HCT116 (cell line): ENCODE results near the gene SMAD2. TPM values are rescaled to one million over a fixed set of nuclear protein-coding genes. Genes with fewer than 3 reads are reported as not detected.

Source experiments
- ATAC-seq: fragments of 200-7000 bp; cut with Tn5 transposase; 2 replicates; pipeline ENCODE4 v1.9.1; 2020; ENCODE audit warnings: mild to moderate bottlenecking, moderate library complexity
- BruUV-seq: library from RNA; stranded (reverse); fragments of 400-500 nt; replicated peaks from 2 replicates; lab custom pipeline; 2021; lab: Mats Ljungman, UMichigan
- CTCF ChIA-PET: fragments of 300-600 bp; sonication (Branson Sonifier 250); formaldehyde crosslinking; loops from one replicate; lab custom pipeline; 2021; ENCODE audit warnings: antibody characterized with exemption; lab: Charles Lee
- POLR2A ChIA-PET: fragments of 300-600, 350-600 bp; sonication (Branson Sonifier 250); formaldehyde crosslinking; loops from one replicate; lab custom pipeline; 2021; ENCODE audit warnings: antibody characterized with exemption; lab: Charles Lee
- RAD21 ChIA-PET, 2 experiments: fragments of 300-600 bp; sonication (Branson Sonifier 250); formaldehyde crosslinking; loops; one replicate each; lab custom pipeline; 2023; ENCODE audit warnings: low total read pairs in 2 of 2; ENCODE audit not compliant: uncharacterized antibody in 2 of 2, unreplicated experiment in 2 of 2, low non-redundant PET in 1 of 2; lab: Charles Lee
- DNase-seq: peaks from one replicate; pipeline ENCODE4 v3.0.0-alpha.2; 2010; ENCODE audit warnings: low read depth, low spot score
- H2AFZ ChIP-seq: fragments of 200-600 bp; shearing (Covaris generic), sonication (generic); 2 replicates; pipeline ENCODE4 v1.6.1; 2017; ENCODE audit warnings: low read depth, mixed run types, mixed read lengths, antibody characterized with exemption, low read length; ENCODE audit not compliant: poor library complexity, severe bottlenecking
- H3K27ac ChIP-seq: 2 replicates; pipeline ENCODE4 v1.5.1; 2012; ENCODE audit warnings: low read depth, low read length
- H3K27me3 ChIP-seq: fragments of 200-600 bp; sonication (generic); 2 replicates; pipeline ENCODE4 v1.6.1; 2016; ENCODE audit warnings: mixed run types, low read length, mixed read lengths; ENCODE audit not compliant: insufficient read depth
- H3K36me3 ChIP-seq, 2 experiments: fragments of 200-500 bp in 1 of 2; fragments of 200-600 bp in 1 of 2; sonication (Bioruptor generic) in 1 of 2; sonication (generic) in 1 of 2; 2 replicates each; pipeline versions ENCODE4 v1.5.1 to v1.6.1; 2014 to 2016; ENCODE audit warnings: low read length in 2 of 2, inconsistent platforms in 1 of 2, mixed read lengths in 1 of 2, mixed run types in 1 of 2; ENCODE audit not compliant: insufficient read depth in 2 of 2, control insufficient read depth in 1 of 2
- H3K4me1 ChIP-seq, 2 experiments: fragments of 200-600 bp in 1 of 2; sonication (generic) in 1 of 2; 2 replicates each; pipeline versions ENCODE4 v1.5.1 to v1.6.1; 2012 to 2017; ENCODE audit warnings: low read length in 2 of 2, inconsistent platforms in 1 of 2, mild to moderate bottlenecking in 1 of 2, mixed read lengths in 1 of 2, mixed run types in 1 of 2, moderate library complexity in 1 of 2; ENCODE audit not compliant: insufficient read depth in 2 of 2, control insufficient read depth in 1 of 2
- H3K4me2 ChIP-seq: fragments of 200-600 bp; sonication (generic); 2 replicates; pipeline ENCODE4 v1.6.1; 2017; ENCODE audit warnings: mixed run types, low read length, mixed read lengths
- H3K4me3 ChIP-seq, 2 experiments: fragments of 200-600 bp in 1 of 2; sonication (generic) in 1 of 2; replicated peaks in 1 of 2; 2 replicates each; pipeline ENCODE4 v1.5.1; 2011 to 2016; ENCODE audit warnings: low read length in 2 of 2, control low read depth in 1 of 2, low read depth in 1 of 2, mild to moderate bottlenecking in 1 of 2, mixed read lengths in 1 of 2, mixed run types in 1 of 2
- H3K79me2 ChIP-seq: fragments of 200-600 bp; sonication (generic); 2 replicates; pipeline ENCODE4 v1.6.1; 2017; ENCODE audit warnings: mild to moderate bottlenecking, mixed run types, low read length, moderate library complexity, mixed read lengths; ENCODE audit not compliant: insufficient read depth
- H3K9ac ChIP-seq: fragments of 200-600 bp; sonication (generic); 2 replicates; pipeline ENCODE4 v1.6.1; 2016; ENCODE audit warnings: low read length, mixed read lengths
- H3K9me2 ChIP-seq: fragments of 200-600 bp; sonication (generic), shearing (Covaris generic); 2 replicates; pipeline ENCODE4 v1.6.1; 2017; ENCODE audit warnings: mixed run types, mild to moderate bottlenecking, moderate library complexity; ENCODE audit not compliant: insufficient read depth
- H3K9me3 ChIP-seq, 2 experiments: fragments of 200-500 bp in 1 of 2; fragments of 200-600 bp in 1 of 2; sonication (Bioruptor generic) in 1 of 2; sonication (generic) in 1 of 2; 2 replicates each; pipeline ENCODE4 v1.6.1; 2014 to 2017; ENCODE audit warnings: low read length in 2 of 2, mixed read lengths in 2 of 2, inconsistent platforms in 1 of 2, low read depth in 1 of 2, mild to moderate bottlenecking in 1 of 2, mixed run types in 1 of 2, moderate library complexity in 1 of 2; ENCODE audit not compliant: control insufficient read depth in 1 of 2, insufficient read depth in 1 of 2
- H4K20me1 ChIP-seq: fragments of 200-600 bp; sonication (generic), shearing (Covaris generic); 2 replicates; pipeline ENCODE4 v1.6.1; 2017; ENCODE audit warnings: mixed run types, mild to moderate bottlenecking, moderate library complexity; ENCODE audit not compliant: insufficient read depth
- ATF3 ChIP-seq: IDR thresholded peaks from 2 replicates; pipeline ENCODE4 v1.6.1; 2012
- CBX3 ChIP-seq: IDR thresholded peaks from 2 replicates; pipeline ENCODE4 v1.6.1; 2012; ENCODE audit warnings: low read depth
- CEBPB ChIP-seq: IDR thresholded peaks from 2 replicates; pipeline ENCODE4 v1.6.1; 2012; ENCODE audit warnings: low read depth
- ELF1 ChIP-seq: IDR thresholded peaks from 2 replicates; pipeline ENCODE4 v1.6.1; 2012; ENCODE audit warnings: low read depth, borderline replicate concordance
- EZH2 ChIP-seq: fragments of 200-600 bp; sonication (generic); IDR thresholded peaks from 2 replicates; pipeline ENCODE4 v1.6.1; 2017; ENCODE audit warnings: antibody characterized with exemption, mixed run types
- EZH2phosphoT487 ChIP-seq: fragments of 200-600 bp; IDR thresholded peaks from 2 replicates; pipeline ENCODE4 v1.6.1; 2018; ENCODE audit warnings: antibody characterized with exemption, borderline replicate concordance
- JUND ChIP-seq: IDR thresholded peaks from 2 replicates; pipeline ENCODE4 v1.6.1; 2012
- POLR2A ChIP-seq: IDR thresholded peaks from 2 replicates; pipeline ENCODE4 v1.7.0; 2011; ENCODE audit warnings: borderline replicate concordance; ENCODE audit not compliant: insufficient read depth, insufficient read length; ENCODE audit errors: extremely low read depth
- POLR2AphosphoS5 ChIP-seq: IDR thresholded peaks from 2 replicates; pipeline ENCODE4 v1.6.1; 2011; ENCODE audit warnings: mild to moderate bottlenecking, low read depth, low read length, moderate library complexity
- RAD21 ChIP-seq: IDR thresholded peaks from 2 replicates; pipeline ENCODE4 v1.6.1; 2012; ENCODE audit warnings: low read depth, mild to moderate bottlenecking
- SP1 ChIP-seq: IDR thresholded peaks from 2 replicates; pipeline ENCODE4 v1.6.1; 2012; ENCODE audit warnings: low read depth
- YY1 ChIP-seq: IDR thresholded peaks from 2 replicates; pipeline ENCODE4 v1.6.1; 2011; ENCODE audit warnings: low read length, low read depth, moderate library complexity, mild to moderate bottlenecking; ENCODE audit not compliant: insufficient replicate concordance; ENCODE audit errors: extremely low read depth
- ZBTB33 ChIP-seq: IDR thresholded peaks from 2 replicates; pipeline ENCODE4 v1.6.1; 2011; ENCODE audit warnings: mild to moderate bottlenecking, low read length, moderate library complexity; ENCODE audit not compliant: insufficient replicate concordance; ENCODE audit errors: extremely low read depth
- ZNF274 ChIP-seq: fragments of 200-500 bp; sonication (Bioruptor generic); IDR thresholded peaks from 2 replicates; pipeline ENCODE4 v1.6.1; 2014; ENCODE audit warnings: mild to moderate bottlenecking, low read depth, low read length, inconsistent platforms
- intact Hi-C: fragments of 100-400 bp; cut with micrococcal nuclease; formaldehyde crosslinking; loops from 2 replicates; pipeline ENCODE4 v1.10.0; 2022
- total RNA-seq: library from RNA; stranded (reverse); gene quantifications from one replicate; pipeline ENCODE4 v1.2.1, GENCODE V29; 2021; ENCODE audit not compliant: unreplicated experiment

Gene SMAD2
- total RNA-seq, 1 experiment from 2014 or later = 130 TPM

- TF ChIP-seq POLR2A = no peak
- no peak for TF ChIP-seq EZH2phosphoT487
- no peak for TF ChIP-seq YY1
- TF ChIP-seq ZBTB33 = no peak
- TF ChIP-seq POLR2AphosphoS5 = no peak
- TF ChIP-seq CBX3 = no peak
- no peak for TF ChIP-seq ELF1
- TF ChIP-seq EZH2 = no peak
- no peak for TF ChIP-seq CEBPB
- no peak for TF ChIP-seq ZNF274
- no peak for TF ChIP-seq RAD21
- TF ChIP-seq ATF3 = no peak
- no peak for TF ChIP-seq JUND
- no peak for TF ChIP-seq SP1
- Histone ChIP-seq H3K27me3 (no peaks in the 10 kb centered on the region), H3K4me3 (no peak overlapping the region), H2AFZ (no peak overlapping the region), H3K27ac (no peak overlapping the region), H3K79me2 (no peaks in the 10 kb centered on the region), H3K9ac (no peak overlapping the region), H3K4me1 (no peaks in the 10 kb centered on the region), H4K20me1 (no peaks in the 10 kb centered on the region), H3K9me3 (no peaks in the 10 kb centered on the region), H3K4me2 (no peak overlapping the region), H3K9me2 (no peaks in the 10 kb centered on the region), H3K36me3 (no peaks in the 10 kb centered on the region)
- DNase-seq (no peak), ATAC-seq (no peak)
- RAD21 ChIA-PET = no interaction called here
- CTCF ChIA-PET = no interaction called here
- BruUV-seq = no TSS peak
- intact Hi-C loops = no loop called here
- POLR2A ChIA-PET = no interaction called here
Measured at GRCh38 chr18:47798366-47798765, 132.1 kb downstream of the SMAD2 start.
